Measurements from ENCODE around the gene CARD11.

- TF ChIP-seq TAF1 (IDR thresholded peaks at IDR 0.05; ENCODE audit: borderline replicate concordance, low read depth, low read length) (no peak), POLR2A (IDR thresholded peaks at IDR 0.05; ENCODE audit: low read depth, low read length) (no peak)
These were observed 32.3 kb downstream of the CARD11 start for GRCh38 chr7:3011211-3011852.

Data from GM12892 (cell line).